Activated CD4-positive, alpha-beta T cell treated with anti-CD3 and anti-CD28 coated beads for 48 hours (primary cell): ENCODE data around the gene CHST4.
"Not testable (repeated sequence)": the region's sequence is repeated elsewhere in the genome, so short reads cannot be mapped to it uniquely, and the experiment has no call there.

ENCODE experiments used
- DNase-seq: peaks from one replicate; pipeline ENCODE4 v3.0.0-alpha.2; 2020

Gene CHST4

GRCh38 chr16:71570144-71570543 lies 43.9 kb downstream of the CHST4 start:
- no peak for DNase-seq

GRCh38 chr16:71572497-71573116 lies 46.4 kb downstream of the CHST4 start:
- DNase-seq, result no peak

- DNase-seq, result no peak
Measured at GRCh38 chr16:71573387-71574094, 47.3 kb downstream of the CHST4 start.

- no peak for DNase-seq
Measured at GRCh38 chr16:71574702-71575101, 48.5 kb downstream of the CHST4 start.

- no peak for DNase-seq
Measured at GRCh38 chr16:71576971-71577370, 50.7 kb downstream of the CHST4 start, which contains the start of gene TAT. TSS of gene TAT (minus strand) at chr16:71577092. CDS start at chr16:71576415, 677 bp downstream.

GRCh38 chr16:71582553-71582848 lies 56.3 kb downstream of the CHST4 start:
- DNase-seq, result not testable (repeated sequence)

- DNase-seq, result no peak
Measured at GRCh38 chr16:71584543-71585317, 58.5 kb downstream of the CHST4 start.

GRCh38 chr16:71585318-71585703 lies 59.1 kb downstream of the CHST4 start:
- DNase-seq, result no peak
